GM12864 (cell line): Measurements from ENCODE around the gene RNF168.
"Not testable (repeated sequence)": the region's sequence is repeated elsewhere in the genome, so short reads cannot be mapped to it uniquely, and the experiment has no call there.

ENCODE experiments used
- DNase-seq: peaks from one replicate; pipeline ENCODE4 v3.0.0-alpha.2; 2011; ENCODE audit warnings: low read depth
- H3K4me3 ChIP-seq: 2 replicates; pipeline ENCODE4 v1.5.1; 2011; ENCODE audit warnings: mild to moderate bottlenecking, low read depth, low read length, control low read depth
- CTCF ChIP-seq: IDR thresholded peaks from 2 replicates; pipeline ENCODE4 v1.5.1; 2011; ENCODE audit warnings: low read depth, mild to moderate bottlenecking, moderate library complexity, low read length, control low read depth, inconsistent platforms; ENCODE audit errors: missing control alignments

The RNF168 gene, protein sequence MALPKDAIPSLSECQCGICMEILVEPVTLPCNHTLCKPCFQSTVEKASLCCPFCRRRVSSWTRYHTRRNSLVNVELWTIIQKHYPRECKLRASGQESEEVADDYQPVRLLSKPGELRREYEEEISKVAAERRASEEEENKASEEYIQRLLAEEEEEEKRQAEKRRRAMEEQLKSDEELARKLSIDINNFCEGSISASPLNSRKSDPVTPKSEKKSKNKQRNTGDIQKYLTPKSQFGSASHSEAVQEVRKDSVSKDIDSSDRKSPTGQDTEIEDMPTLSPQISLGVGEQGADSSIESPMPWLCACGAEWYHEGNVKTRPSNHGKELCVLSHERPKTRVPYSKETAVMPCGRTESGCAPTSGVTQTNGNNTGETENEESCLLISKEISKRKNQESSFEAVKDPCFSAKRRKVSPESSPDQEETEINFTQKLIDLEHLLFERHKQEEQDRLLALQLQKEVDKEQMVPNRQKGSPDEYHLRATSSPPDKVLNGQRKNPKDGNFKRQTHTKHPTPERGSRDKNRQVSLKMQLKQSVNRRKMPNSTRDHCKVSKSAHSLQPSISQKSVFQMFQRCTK

DNA sequence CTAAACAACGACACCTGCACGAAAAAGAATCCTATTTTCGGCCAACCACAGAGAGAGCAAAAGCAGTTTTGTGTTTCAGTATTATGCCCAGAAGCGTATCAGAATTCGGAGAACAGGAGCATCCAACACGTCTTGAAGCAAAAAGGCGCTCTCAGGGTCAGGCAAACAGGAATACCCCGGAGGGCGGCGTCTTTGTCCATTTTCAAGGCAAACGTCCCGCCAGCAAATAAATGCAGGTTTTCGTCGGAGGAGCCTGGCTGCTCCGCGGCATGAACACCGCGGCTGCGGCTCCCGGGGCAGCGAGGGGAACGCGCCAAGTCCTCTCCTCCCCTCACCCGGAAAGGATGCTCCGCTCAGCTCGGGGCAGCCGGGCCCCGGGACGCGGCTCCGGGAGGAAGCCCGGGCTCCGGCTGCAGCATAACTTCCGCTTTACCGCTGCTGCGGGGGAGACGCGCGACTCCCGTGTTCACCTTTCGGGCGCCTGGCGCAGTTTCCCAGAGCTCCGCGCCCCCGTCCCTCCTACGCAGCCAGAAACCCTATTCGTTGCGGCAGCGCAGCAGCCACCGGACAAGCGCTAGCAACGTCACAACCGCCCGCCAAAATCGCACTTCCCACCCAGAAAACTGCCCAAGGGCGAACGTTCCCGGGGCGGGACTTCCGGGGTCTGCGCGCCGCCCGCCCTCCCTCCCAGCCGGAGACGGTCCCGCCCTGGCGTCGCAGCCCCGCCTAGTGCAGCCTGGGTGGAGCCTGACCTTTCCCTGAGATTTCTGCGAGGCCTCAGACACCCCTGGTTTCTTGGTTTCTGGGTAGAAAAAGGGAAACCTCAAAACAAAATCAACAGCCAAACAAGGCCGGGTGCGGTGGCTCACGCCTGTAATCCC is at the start of gene RNF168:
Gene RNF168 (minus strand): TSS at position 573 of the 881 bp plus-strand sequence. CDS start 595 bp downstream, outside the sequence.
- H3K4me3 ChIP-seq: peak within 1 kb of the TSS; percentile 81
- TF ChIP-seq CTCF: no peak
- peak; percentile 95 for DNase-seq

- no peak for TF ChIP-seq CTCF
- DNase-seq: no peak
- no peak overlapping the region for H3K4me3 ChIP-seq
These were observed 48.7 kb upstream of the RNF168 start for GRCh38 chr3:196552253-196552652.

- DNase-seq, H3K4me3 ChIP-seq: not testable (repeated sequence)
These were observed 46.6 kb upstream of the RNF168 start for GRCh38 chr3:196550172-196550571.

DNA sequence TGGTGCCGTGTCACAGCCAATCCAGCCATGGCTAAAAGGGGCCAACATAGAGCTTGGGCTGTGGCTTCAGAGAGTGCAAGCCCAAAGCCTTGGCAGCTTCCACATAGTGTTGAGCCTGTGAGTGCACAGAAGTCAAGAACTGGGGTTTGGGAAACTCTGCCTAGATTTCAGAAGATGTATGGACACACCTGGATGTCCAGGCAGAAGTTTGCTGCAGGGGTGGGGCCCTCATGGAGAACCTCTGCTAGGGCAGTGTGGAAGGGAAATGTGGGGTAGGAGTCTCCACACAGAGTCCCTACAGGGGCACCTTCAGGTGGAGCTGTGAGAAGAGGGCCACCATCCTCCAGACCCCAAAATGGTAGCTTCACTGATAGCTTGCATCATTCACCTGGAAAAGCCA is 45.7 kb upstream of the RNF168 start:
- not testable (repeated sequence) for DNase-seq, H3K4me3 ChIP-seq

- no peak overlapping the region for H3K4me3 ChIP-seq
- no peak for DNase-seq
- TF ChIP-seq CTCF: no peak
These were observed 43.5 kb upstream of the RNF168 start for GRCh38 chr3:196547067-196547466.

DNA sequence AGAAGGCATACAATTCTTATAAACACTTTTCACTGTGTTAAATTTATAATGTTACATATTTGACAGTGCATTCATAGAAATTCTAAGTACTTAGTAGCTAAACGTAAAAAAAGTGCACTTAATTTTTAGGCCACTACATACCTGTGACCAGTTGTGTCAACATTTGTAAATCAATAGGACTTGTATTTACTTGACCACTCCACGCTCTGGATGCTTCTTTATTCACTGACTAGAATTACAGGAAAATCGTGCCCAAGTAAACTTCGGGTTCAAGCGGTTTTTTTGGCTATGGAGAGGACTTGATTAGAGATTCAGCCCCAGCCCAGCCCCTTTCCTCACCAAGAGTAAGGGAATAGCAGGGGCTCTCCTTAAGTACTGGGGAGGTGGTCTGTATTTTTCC is 43.0 kb upstream of the RNF168 start:
- no peak overlapping the region for H3K4me3 ChIP-seq
- no peak for DNase-seq
- TF ChIP-seq CTCF: no peak

- H3K4me3 ChIP-seq: no peak overlapping the region
- no peak for TF ChIP-seq CTCF
- DNase-seq: no peak
These were observed 41.0 kb upstream of the RNF168 start for GRCh38 chr3:196544491-196544992.
